DMS153 treated with DMSO at 0.1 percent for 48 hours (cell line): ENCODE measurements around the gene RASA1.
"Not testable (repeated sequence)": the region's sequence is repeated elsewhere in the genome, so short reads cannot be mapped to it uniquely, and the experiment has no call there.

Source experiments
- DNase-seq: peaks from one replicate; lab custom pipeline; 2025; ENCODE audit not compliant: unreplicated experiment; lab: John Stamatoyannopoulos, UW

The RASA1 gene

DNA sequence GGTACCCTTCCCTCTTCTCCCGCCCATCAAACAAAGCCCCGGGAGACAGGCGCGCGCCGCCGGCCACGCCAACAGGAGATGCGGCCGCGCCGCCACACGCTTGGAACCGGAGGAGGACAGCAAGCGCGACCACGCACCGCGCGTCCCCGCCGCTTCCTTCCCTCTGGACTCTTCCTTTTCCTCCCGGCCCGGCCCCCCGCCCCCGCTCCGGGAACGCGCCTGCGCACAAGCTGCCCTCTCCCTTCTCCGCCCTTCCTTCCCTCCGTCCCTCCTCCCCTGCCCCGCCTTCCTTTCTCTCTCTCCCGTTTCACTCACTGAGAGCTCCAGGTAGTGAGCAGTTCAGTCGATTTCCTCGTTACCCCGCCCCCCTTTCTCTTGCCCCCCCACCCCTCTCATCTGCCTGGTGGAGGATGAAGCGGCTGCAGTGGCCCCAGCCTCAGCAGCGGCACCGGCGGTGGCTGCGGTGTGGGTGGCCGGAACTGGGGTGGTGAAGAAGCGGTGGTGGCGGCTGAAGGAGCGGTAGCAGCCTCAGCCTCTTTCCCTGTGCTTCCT, at the start of gene RASA1:
Gene RASA1, plus strand, starts transcription at position 310 of the 552 bp plus-strand sequence. CDS start 569 bp downstream, outside the sequence.
- peak; percentile 27 for DNase-seq

DNA sequence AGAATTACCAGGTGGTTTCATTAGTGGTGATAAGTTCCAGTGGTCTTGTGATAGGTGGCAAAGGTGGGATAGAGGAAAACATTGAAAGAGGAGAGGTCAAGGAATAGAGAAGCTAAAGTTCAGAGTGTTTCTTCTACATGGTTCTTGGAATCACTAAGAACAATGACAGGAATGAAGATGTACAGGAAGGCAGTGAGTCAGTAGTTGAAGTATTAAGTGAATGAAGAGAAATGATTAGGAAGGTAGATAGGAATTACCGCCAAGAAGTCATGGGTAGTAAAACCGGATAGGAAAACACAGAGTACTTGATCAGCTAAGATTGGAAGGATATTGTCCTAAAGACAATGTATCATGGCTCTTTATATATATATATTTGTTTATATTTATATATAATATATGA, 37.9 kb upstream of the RASA1 start:
- DNase-seq: no peak

- DNase-seq: no peak
These were observed 36.5 kb upstream of the RASA1 start for GRCh38 chr5:87231037-87231808.

GRCh38 chr5:87233143-87233542, 34.5 kb upstream of the RASA1 start:
- no peak for DNase-seq

- no peak for DNase-seq
These were observed 26.1 kb upstream of the RASA1 start for GRCh38 chr5:87241555-87241954.

DNA sequence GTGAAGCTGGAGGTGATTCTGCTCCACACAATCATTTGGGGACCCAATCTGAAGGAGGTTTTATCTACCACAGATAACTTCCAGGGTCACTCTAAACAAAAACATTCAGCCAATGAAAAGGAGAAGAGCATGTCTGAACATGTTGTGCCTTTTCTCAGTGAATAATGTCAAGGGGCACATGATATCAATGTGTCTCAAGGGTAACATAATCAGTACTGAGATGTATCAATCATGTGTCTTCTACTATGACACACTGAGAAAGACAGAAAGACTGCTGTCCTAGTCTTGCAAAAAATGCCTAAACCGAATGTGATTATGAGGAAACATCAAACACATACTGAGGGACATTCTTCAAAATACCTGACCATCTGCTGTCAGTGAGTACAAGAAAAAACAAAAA, 25.4 kb upstream of the RASA1 start:
- DNase-seq: no peak

DNA sequence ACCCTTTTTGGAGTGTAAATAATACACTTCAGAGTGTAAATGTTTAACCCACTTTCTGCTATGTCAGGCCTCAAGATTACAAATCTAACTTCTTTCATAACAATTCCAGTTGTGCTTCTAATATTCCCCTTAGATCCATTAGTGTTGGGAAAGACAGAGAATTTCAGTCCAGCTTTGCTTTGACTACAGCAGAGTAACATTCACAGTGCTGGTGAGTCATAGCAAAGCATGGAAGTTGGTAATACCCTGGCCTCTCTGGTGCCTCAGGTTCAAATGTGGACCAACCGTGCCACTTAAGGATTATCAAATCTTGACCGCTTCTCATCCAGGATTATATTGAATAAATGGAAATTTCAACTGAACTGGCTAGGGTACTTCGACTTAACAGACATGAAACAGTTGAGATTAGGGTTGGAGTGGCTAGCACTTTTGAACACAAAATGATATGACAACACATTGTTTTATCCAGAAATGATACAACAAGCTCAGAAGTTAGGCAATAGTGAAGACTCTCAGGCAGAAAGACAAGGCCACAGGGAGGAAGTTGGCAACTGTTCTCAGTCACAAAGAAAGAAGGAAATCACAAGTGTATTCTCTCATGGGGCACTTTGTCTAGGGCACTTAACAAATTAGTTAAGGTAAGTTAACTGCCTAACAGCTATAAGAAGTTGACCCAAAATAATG, 24.4 kb upstream of the RASA1 start:
- DNase-seq: no peak

DNA sequence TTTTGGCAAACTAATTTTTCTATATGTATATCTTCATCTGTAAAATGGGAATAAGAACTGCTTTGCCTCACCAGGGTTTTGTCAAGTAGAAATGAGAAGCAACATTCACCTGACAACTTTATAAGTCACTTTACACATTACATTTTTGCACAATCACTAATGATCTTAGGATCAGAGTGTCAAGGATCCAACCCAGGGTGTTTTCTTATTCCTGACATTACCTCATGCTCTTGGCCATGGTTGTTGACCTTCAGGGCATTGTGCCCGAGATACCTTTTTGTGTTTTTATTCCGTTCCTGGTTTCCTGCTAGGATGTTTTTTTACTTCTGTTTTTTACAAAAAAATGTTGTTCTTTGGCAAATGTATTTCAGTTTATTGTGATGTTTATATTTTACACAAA, 22.2 kb upstream of the RASA1 start:
- DNase-seq: no peak

GRCh38 chr5:87246061-87246460, 21.6 kb upstream of the RASA1 start:
- no peak for DNase-seq

- no peak for DNase-seq
These were observed 15.4 kb upstream of the RASA1 start for GRCh38 chr5:87252283-87252605.

DNA sequence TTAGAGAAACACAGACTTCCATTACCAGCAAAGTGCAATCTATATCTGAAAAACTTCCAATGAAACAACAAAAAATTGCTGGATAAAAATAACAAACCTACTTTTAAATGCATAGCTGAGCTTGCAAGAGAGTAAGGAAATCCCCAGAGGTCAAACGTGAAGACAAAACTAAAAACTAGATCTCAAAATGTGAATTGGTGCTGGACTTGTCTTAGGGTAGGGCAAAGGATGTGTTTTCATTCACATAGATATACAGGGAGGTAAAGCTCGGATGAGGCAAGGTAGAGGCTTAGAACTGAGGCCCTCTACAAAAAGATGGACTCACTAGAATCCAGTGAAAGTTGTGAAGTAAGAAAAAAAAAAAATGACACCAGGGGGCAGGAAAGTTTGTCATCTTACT, 13.6 kb upstream of the RASA1 start:
- no peak for DNase-seq

DNA sequence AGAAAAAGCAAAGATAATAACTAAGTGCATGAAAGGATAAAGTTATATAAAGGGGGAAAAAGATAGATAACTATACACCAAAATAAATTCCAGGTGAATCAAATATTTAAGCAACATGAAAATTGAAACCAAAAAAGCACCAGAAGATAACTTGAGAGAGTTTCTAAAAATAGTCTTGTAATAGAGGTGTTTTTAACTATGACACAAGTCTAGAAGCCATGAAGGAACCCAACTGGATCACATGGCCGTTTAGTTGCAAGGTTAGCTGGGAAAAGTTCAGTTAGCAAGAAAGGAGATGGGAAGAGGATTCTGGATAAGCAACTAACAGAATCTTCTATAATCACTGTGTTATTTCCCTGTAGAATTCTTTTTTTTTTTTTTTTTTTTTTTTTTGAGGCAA, 9.2 kb upstream of the RASA1 start:
- no peak for DNase-seq

GRCh38 chr5:87260604-87261192, 7.0 kb upstream of the RASA1 start:
- DNase-seq: no peak

GRCh38 chr5:87263498-87263897, 4.2 kb upstream of the RASA1 start:
- DNase-seq: no peak

- no peak for DNase-seq
These were observed 639 bp upstream of the RASA1 start for GRCh38 chr5:87266914-87267573.

DNA sequence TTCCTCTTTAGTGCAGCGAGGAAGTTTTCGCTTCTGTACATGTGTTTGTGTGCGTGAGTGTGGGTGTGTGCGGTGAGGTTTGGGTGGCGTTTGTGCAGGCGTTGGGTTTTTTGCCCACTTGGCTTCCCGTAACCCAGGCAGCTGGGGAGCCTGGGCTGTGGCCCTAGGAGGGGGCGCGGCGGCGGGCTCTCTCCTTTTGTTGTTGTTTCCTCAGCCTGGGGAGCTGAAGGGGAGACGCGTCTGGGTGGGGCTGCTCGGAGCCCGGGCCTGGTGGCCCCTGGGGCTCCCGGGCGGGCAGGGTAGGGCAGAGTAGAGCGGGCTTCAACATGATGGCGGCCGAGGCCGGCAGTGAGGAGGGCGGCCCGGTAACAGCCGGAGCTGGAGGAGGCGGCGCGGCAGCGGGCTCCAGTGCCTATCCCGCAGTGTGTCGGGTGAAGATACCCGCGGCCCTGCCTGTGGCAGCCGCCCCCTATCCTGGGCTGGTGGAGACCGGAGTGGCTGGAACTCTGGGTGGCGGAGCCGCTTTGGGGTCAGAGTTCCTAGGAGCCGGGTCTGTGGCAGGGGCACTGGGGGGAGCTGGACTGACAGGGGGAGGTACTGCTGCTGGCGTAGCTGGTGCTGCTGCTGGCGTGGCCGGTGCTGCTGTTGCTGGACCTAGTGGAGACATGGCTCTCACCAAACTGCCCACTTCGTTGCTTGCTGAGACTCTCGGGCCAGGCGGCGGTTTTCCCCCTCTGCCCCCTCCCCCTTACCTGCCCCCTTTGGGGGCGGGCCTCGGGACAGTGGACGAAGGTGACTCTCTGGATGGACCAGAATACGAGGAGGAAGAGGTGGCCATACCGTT, 665 bp downstream of the RASA1 start:
- no peak for DNase-seq

GRCh38 chr5:87268970-87269377, 1.3 kb downstream of the RASA1 start:
- no peak for DNase-seq

DNA sequence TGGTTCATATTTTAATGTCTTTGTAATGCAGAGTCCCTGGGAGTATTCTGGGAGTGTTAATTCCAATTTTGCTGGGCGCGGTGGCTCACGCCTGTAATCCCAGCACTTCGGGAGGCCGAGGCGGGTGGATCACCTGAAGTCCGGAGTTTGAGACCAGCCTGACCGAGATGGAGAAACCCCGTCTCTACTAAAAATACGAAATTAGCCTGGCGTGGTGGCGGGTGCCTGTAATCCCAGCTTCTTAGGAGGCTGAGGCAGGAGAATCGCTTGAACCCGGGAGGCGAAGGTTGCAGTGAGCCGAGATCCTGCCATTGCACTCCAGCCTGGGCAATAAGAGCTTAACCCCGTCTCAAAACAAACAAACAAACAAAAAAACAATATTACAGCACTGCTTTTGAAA, 3.2 kb downstream of the RASA1 start:
- DNase-seq: not testable (repeated sequence)

DNA sequence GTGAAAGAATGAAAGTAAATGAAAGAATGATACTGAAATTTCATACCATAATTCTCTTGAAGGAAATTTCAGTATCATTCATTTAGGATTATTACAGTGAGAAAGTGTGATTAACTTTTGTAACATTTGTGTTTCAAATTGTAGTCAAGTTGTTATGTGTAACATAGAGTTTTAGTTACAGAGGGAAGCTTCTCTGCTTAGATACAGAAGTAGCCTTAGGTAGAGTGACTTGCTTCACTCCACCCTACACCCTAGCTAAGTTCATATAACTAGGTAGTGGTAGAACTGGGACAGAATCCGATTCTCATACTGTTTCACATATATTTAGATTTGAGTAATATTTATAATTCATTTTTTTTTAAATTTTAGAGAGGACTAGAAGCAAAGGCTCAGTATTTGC, 9.0 kb downstream of the RASA1 start:
- DNase-seq: no peak

GRCh38 chr5:87277279-87277835, 9.7 kb downstream of the RASA1 start:
- DNase-seq: no peak
